Islet of Langerhans (tissue), 1 donor: Measurements from ENCODE around the gene DYNLT2B.
"Not testable (repeated sequence)": the region's sequence is repeated elsewhere in the genome, so short reads cannot be mapped to it uniquely, and the experiment has no call there.

Experiments used
- FAIRE-seq: peaks from one replicate; lab custom pipeline; 2011; peaks lifted over from hg19 to GRCh38; lab: Jason Lieb, UNC

Gene DYNLT2B

GRCh38 chr3:196317687-196318467 is at the start of gene DYNLT2B:
Gene DYNLT2B, minus strand, starts transcription at chr3:196318240. Its CDS starts 88 bp downstream, at chr3:196318152.
- no peak for FAIRE-seq

- no peak for FAIRE-seq
Observed at GRCh38 chr3:196365736-196366135, 47.7 kb upstream of the DYNLT2B start.

- FAIRE-seq = no peak
Observed at GRCh38 chr3:196360586-196360985, 42.5 kb upstream of the DYNLT2B start.

GRCh38 chr3:196358540-196358939 is 40.5 kb upstream of the DYNLT2B start:
- not testable (repeated sequence) for FAIRE-seq

- no peak for FAIRE-seq
Observed at GRCh38 chr3:196357905-196358304, 39.9 kb upstream of the DYNLT2B start.

- no peak for FAIRE-seq
Observed at GRCh38 chr3:196356556-196356955, 38.5 kb upstream of the DYNLT2B start.

GRCh38 chr3:196355668-196356067 is 37.6 kb upstream of the DYNLT2B start:
- FAIRE-seq = no peak

GRCh38 chr3:196354132-196354531 is 36.1 kb upstream of the DYNLT2B start:
- no peak for FAIRE-seq

GRCh38 chr3:196351541-196351940 is 33.5 kb upstream of the DYNLT2B start:
- no peak for FAIRE-seq

- no peak for FAIRE-seq
Observed at GRCh38 chr3:196350067-196350466, 32.0 kb upstream of the DYNLT2B start.

- FAIRE-seq = no peak
Observed at GRCh38 chr3:196348698-196349097, 30.7 kb upstream of the DYNLT2B start.

- FAIRE-seq = no peak
Observed at GRCh38 chr3:196344663-196345062, 26.6 kb upstream of the DYNLT2B start.

GRCh38 chr3:196343917-196344316 is 25.9 kb upstream of the DYNLT2B start:
- not testable (repeated sequence) for FAIRE-seq

GRCh38 chr3:196341137-196341536 is 23.1 kb upstream of the DYNLT2B start:
- FAIRE-seq = no peak

- no peak for FAIRE-seq
Observed at GRCh38 chr3:196340466-196340865, 22.4 kb upstream of the DYNLT2B start.

- FAIRE-seq = no peak
Observed at GRCh38 chr3:196339493-196340254, 21.6 kb upstream of the DYNLT2B start.

GRCh38 chr3:196339044-196339443 is 21.0 kb upstream of the DYNLT2B start:
- no peak for FAIRE-seq

- FAIRE-seq = no peak
Observed at GRCh38 chr3:196336319-196337145, 18.5 kb upstream of the DYNLT2B start.

GRCh38 chr3:196335503-196335948 is 17.5 kb upstream of the DYNLT2B start:
- FAIRE-seq = no peak

- FAIRE-seq = no peak
Observed at GRCh38 chr3:196334982-196335381, 16.9 kb upstream of the DYNLT2B start.

- no peak for FAIRE-seq
Observed at GRCh38 chr3:196332168-196332567, 14.1 kb upstream of the DYNLT2B start.

GRCh38 chr3:196327405-196327804 is 9.4 kb upstream of the DYNLT2B start:
- FAIRE-seq = no peak

GRCh38 chr3:196326936-196327335 is 8.9 kb upstream of the DYNLT2B start:
- FAIRE-seq = no peak
